IMR-90 (cell line): ENCODE measurements around the gene CXCL6. TPM values are rescaled to one million over a fixed set of nuclear protein-coding genes. Genes with fewer than 3 reads are reported as not detected.

Experiments used
- ATAC-seq: fragments of 200-7000 bp; cut with Tn5 transposase; 2 replicates; pipeline ENCODE4 v1.9.1; 2020; ENCODE audit warnings: low read depth, mild to moderate bottlenecking, moderate library complexity
- BruUV-seq: library from RNA; stranded (reverse); fragments of 400-500 nt; replicated peaks from 2 replicates; lab custom pipeline; 2021; lab: Mats Ljungman, UMichigan
- CTCF ChIA-PET: fragments of 300-600 bp; formaldehyde crosslinking; extraction: SDS; loops from one replicate; lab custom pipeline; 2021; ENCODE audit warnings: antibody characterized with exemption; lab: Yijun Ruan, JAX
- POLR2A ChIA-PET: fragments of 300-600 bp; sonication (Branson Sonifier 250); formaldehyde crosslinking; loops from one replicate; lab custom pipeline; 2022; ENCODE audit warnings: antibody characterized with exemption; ENCODE audit not compliant: unreplicated experiment; lab: Charles Lee
- DNase-seq: peaks from one replicate; pipeline ENCODE4 v3.0.0; 2013
- H2AFZ ChIP-seq: replicated peaks from 2 replicates; pipeline ENCODE3; 2013; ENCODE audit warnings: low read length, mild to moderate bottlenecking; ENCODE audit not compliant: poor library complexity
- H2AK5ac ChIP-seq: 2 replicates; pipeline ENCODE4 v1.6.1; 2013; ENCODE audit warnings: low read depth, low read length, inconsistent platforms
- H2AK9ac ChIP-seq: replicated peaks from 2 replicates; pipeline ENCODE3; 2013; ENCODE audit warnings: mild to moderate bottlenecking, low read depth, low read length, moderate library complexity; ENCODE audit not compliant: poor library complexity
- H2BK120ac ChIP-seq: 2 replicates; pipeline ENCODE4 v1.6.1; 2013; ENCODE audit warnings: low read depth, low read length, inconsistent platforms
- H2BK15ac ChIP-seq: 3 replicates; pipeline ENCODE4 v1.6.1; 2013; ENCODE audit warnings: low read depth, low read length, inconsistent platforms
- H2BK20ac ChIP-seq: 2 replicates; pipeline ENCODE4 v1.6.1; 2013; ENCODE audit warnings: low read depth, mild to moderate bottlenecking, inconsistent platforms, low read length, moderate library complexity
- H2BK5ac ChIP-seq: 2 replicates; pipeline ENCODE4 v1.6.1; 2013; ENCODE audit warnings: mild to moderate bottlenecking, low read depth, low read length, inconsistent platforms; ENCODE audit not compliant: poor library complexity, severe bottlenecking
- H3K14ac ChIP-seq: replicated peaks from 2 replicates; pipeline ENCODE4 v1.6.1; 2013; ENCODE audit warnings: low read depth, low read length, inconsistent platforms
- H3K18ac ChIP-seq: 2 replicates; pipeline ENCODE4 v1.6.1; 2013; ENCODE audit warnings: low read depth, low read length, control low read depth
- H3K23ac ChIP-seq: 2 replicates; pipeline ENCODE4 v1.6.1; 2013; ENCODE audit warnings: low read depth, low read length, inconsistent platforms
- H3K27ac ChIP-seq: 2 replicates; pipeline ENCODE4 v1.5.1; 2013; ENCODE audit warnings: mild to moderate bottlenecking, control low read depth, low read length; ENCODE audit not compliant: insufficient read depth
- H3K27me3 ChIP-seq: 2 replicates; pipeline ENCODE4 v1.6.1; 2013; ENCODE audit warnings: low read length; ENCODE audit not compliant: control insufficient read depth, insufficient read depth
- H3K36me3 ChIP-seq: 2 replicates; pipeline ENCODE4 v1.6.1; 2013; ENCODE audit warnings: low read length, mixed read lengths; ENCODE audit not compliant: control insufficient read depth, insufficient read depth
- H3K4ac ChIP-seq: 2 replicates; pipeline ENCODE4 v1.6.1; 2013; ENCODE audit warnings: low read depth, low read length, inconsistent platforms
- H3K4me1 ChIP-seq: 2 replicates; pipeline ENCODE4 v1.6.1; 2013; ENCODE audit warnings: low read length, mixed read lengths; ENCODE audit not compliant: control insufficient read depth, insufficient read depth
- H3K4me2 ChIP-seq: 2 replicates; pipeline ENCODE4 v1.6.1; 2013; ENCODE audit warnings: low read depth, mild to moderate bottlenecking, control low read depth, low read length, moderate library complexity
- H3K4me3 ChIP-seq: 2 replicates; pipeline ENCODE4 v1.5.1; 2013; ENCODE audit warnings: low read depth, mild to moderate bottlenecking, control low read depth, low read length, moderate library complexity; ENCODE audit not compliant: insufficient read depth
- H3K56ac ChIP-seq: 2 replicates; pipeline ENCODE4 v1.6.1; 2013; ENCODE audit warnings: low read length, inconsistent platforms; ENCODE audit not compliant: insufficient read depth; ENCODE audit errors: extremely low read depth
- H3K79me1 ChIP-seq, 2 experiments: 2 replicates each; pipeline ENCODE4 v1.6.1; 2013; ENCODE audit warnings: low read length in 2 of 2, inconsistent platforms in 1 of 2, low read depth in 1 of 2
- H3K9ac ChIP-seq: 2 replicates; pipeline ENCODE4 v1.6.1; 2013; ENCODE audit warnings: low read depth, low read length, control low read depth
- H3K9me1 ChIP-seq: 2 replicates; pipeline ENCODE4 v1.6.1; 2013; ENCODE audit warnings: low read length, inconsistent platforms; ENCODE audit not compliant: insufficient read depth
- H3K9me3 ChIP-seq: 2 replicates; pipeline ENCODE4 v1.6.1; 2013; ENCODE audit warnings: low read length; ENCODE audit not compliant: control insufficient read depth, insufficient read depth
- H4K20me1 ChIP-seq: 2 replicates; pipeline ENCODE4 v1.6.1; 2013; ENCODE audit warnings: low read length, inconsistent platforms; ENCODE audit not compliant: insufficient read depth
- H4K5ac ChIP-seq: 2 replicates; pipeline ENCODE4 v1.6.1; 2013; ENCODE audit warnings: mild to moderate bottlenecking, low read depth, low read length, control low read depth
- H4K8ac ChIP-seq, 2 experiments: 2 replicates each; pipeline ENCODE4 v1.6.1; 2013; ENCODE audit warnings: low read depth in 2 of 2, low read length in 2 of 2, control low read depth in 1 of 2, inconsistent platforms in 1 of 2
- H4K91ac ChIP-seq: 2 replicates; pipeline ENCODE4 v1.6.1; 2013; ENCODE audit warnings: low read depth, low read length, inconsistent platforms; ENCODE audit not compliant: insufficient read depth
- BHLHE40 ChIP-seq: fragments of 150-350 bp; IDR thresholded peaks from 2 replicates; pipeline ENCODE4 v1.6.1; 2016; ENCODE audit warnings: mild to moderate bottlenecking, low read depth, low read length
- CEBPB ChIP-seq: IDR thresholded peaks from 2 replicates; pipeline ENCODE4 v1.6.1; 2012; ENCODE audit warnings: low read depth, low read length, improper control_type of control experiment
- CHD1 ChIP-seq: IDR thresholded peaks from 2 replicates; pipeline ENCODE4 v1.6.1; 2012; ENCODE audit warnings: low read depth, low read length, improper control_type of control experiment
- CTCF ChIP-seq: conservative IDR thresholded peaks from 2 replicates; pipeline ENCODE4 v1.5.1; 2012; ENCODE audit warnings: mild to moderate bottlenecking, low read depth, low read length, improper control_type of control experiment
- ELK1 ChIP-seq: fragments of 150-350 bp; IDR thresholded peaks from 2 replicates; pipeline ENCODE4 v1.6.1; 2016; ENCODE audit warnings: low read depth, mild to moderate bottlenecking, low read length, moderate library complexity, borderline replicate concordance
- FOS ChIP-seq: fragments of 150-350 bp; IDR thresholded peaks from 2 replicates; pipeline ENCODE4 v1.6.1; 2016; ENCODE audit warnings: low read depth, low read length
- MAFK ChIP-seq: IDR thresholded peaks from 2 replicates; pipeline ENCODE4 v1.6.1; 2012; ENCODE audit warnings: low read depth, low read length, improper control_type of control experiment
- MAZ ChIP-seq: IDR thresholded peaks from 2 replicates; pipeline ENCODE4 v1.6.1; 2012; ENCODE audit warnings: low read depth, mild to moderate bottlenecking, low read length, improper control_type of control experiment, moderate library complexity, borderline replicate concordance
- MXI1 ChIP-seq: IDR thresholded peaks from 2 replicates; pipeline ENCODE4 v1.6.1; 2012; ENCODE audit warnings: low read depth, mild to moderate bottlenecking, low read length, moderate library complexity, borderline replicate concordance
- NFE2L2 ChIP-seq: fragments of 150-350 bp; IDR thresholded peaks from 2 replicates; pipeline ENCODE4 v1.6.1; 2016; ENCODE audit warnings: low read depth, mild to moderate bottlenecking, low read length
- POLR2A ChIP-seq: IDR thresholded peaks from 2 replicates; pipeline ENCODE4 v1.6.1; 2012; ENCODE audit warnings: mild to moderate bottlenecking, low read depth, low read length
- RAD21 ChIP-seq: IDR thresholded peaks from 2 replicates; pipeline ENCODE4 v1.6.1; 2012; ENCODE audit warnings: low read length, improper control_type of control experiment
- RCOR1 ChIP-seq: IDR thresholded peaks from 2 replicates; pipeline ENCODE4 v1.6.1; 2012; ENCODE audit warnings: mild to moderate bottlenecking, low read length, improper control_type of control experiment; ENCODE audit not compliant: insufficient replicate concordance
- RFX5 ChIP-seq: IDR thresholded peaks from 2 replicates; pipeline ENCODE4 v1.8.0; 2012; ENCODE audit warnings: low read depth, mild to moderate bottlenecking, low read length, moderate library complexity
- SMC3 ChIP-seq: fragments of 150-350 bp; IDR thresholded peaks from 2 replicates; pipeline ENCODE4 v1.6.1; 2016; ENCODE audit warnings: low read depth, mild to moderate bottlenecking, antibody characterized with exemption, low read length, moderate library complexity
- USF2 ChIP-seq: fragments of 150-350 bp; IDR thresholded peaks from 2 replicates; pipeline ENCODE4 v1.6.1; 2017; ENCODE audit warnings: mild to moderate bottlenecking, antibody characterized with exemption, low read length, low read depth
- whole genome bisulfite sequencing, 2 experiments: methylation state at CpG; one replicate each; pipeline versions ENCODE4 v1.1.5 to v1.1.7; 2013; ENCODE audit warnings: missing lambda C conversion rate in 2 of 2; ENCODE audit not compliant: insufficient read length in 1 of 2; ENCODE audit errors: extremely low coverage in 2 of 2; 5-methylcytosine and 5-hydroxymethylcytosine counted together
- dilution Hi-C: fragments of 300-500 bp; cut with HindIII; formaldehyde crosslinking; loops from one replicate; pipeline ENCODE4 v1.14.3; 2018; ENCODE audit warnings: low sequenced_read_pairs; ENCODE audit not compliant: unreplicated experiment
- in situ Hi-C: fragments of 300-500 bp; cut with MboI; formaldehyde crosslinking; loops from 3 replicates; pipeline ENCODE4 v1.14.3; 2019; ENCODE audit warnings: low sequenced_read_pairs, inconsistent platforms, mixed read lengths
- intact Hi-C: fragments of 100-400 bp; cut with micrococcal nuclease; formaldehyde crosslinking; loops from 2 replicates; pipeline ENCODE4 v1.10.0; 2022
- polyA plus RNA-seq, 3 experiments: library from polyadenylated mRNA; depleted of rRNA; stranded (reverse); fragments of >200 nt; gene quantifications; 2 replicates each; pipeline ENCODE4 v1.2.3, GENCODE V29; 2012; ENCODE audit warnings: low replicate concordance in 1 of 3
- total RNA-seq: library from RNA; depleted of rRNA; stranded (reverse); fragments of >200 nt; gene quantifications from 2 replicates; pipeline ENCODE4 v1.2.3, GENCODE V29; 2012

Gene CXCL6
- total and polyA plus RNA-seq, 2 of the 4 experiments (the other 2 are of a cell fraction), result not detected

GRCh38 chr4:73815145-73815544 lies 21.3 kb upstream of the CXCL6 start:
- no peak overlapping the region for H3K9ac ChIP-seq
- no peak for TF ChIP-seq BHLHE40
- no peak for TF ChIP-seq FOS
- no peak for TF ChIP-seq MAFK
- TF ChIP-seq ELK1, result no peak
- no peak for TF ChIP-seq CHD1
- no peak for TF ChIP-seq RFX5
- no peak for TF ChIP-seq POLR2A
- no peak for TF ChIP-seq RCOR1
- no peak for TF ChIP-seq USF2
- no peak for TF ChIP-seq CTCF
- no peak for TF ChIP-seq MXI1
- no peak for TF ChIP-seq CEBPB
- TF ChIP-seq SMC3, result no peak
- TF ChIP-seq RAD21, result no peak
- TF ChIP-seq MAZ, result no peak
- TF ChIP-seq NFE2L2, result no peak
- H3K18ac ChIP-seq, result no peak overlapping the region
- no CpG with 5 or more reads among the region's 1 CpG for WGBS, 2 experiments
- H2BK15ac ChIP-seq, result no peak overlapping the region
- no peak overlapping the region for H2AK9ac ChIP-seq
- H3K23ac ChIP-seq, result no peak overlapping the region
- no peak overlapping the region for H3K4me2 ChIP-seq
- no peak overlapping the region for H4K91ac ChIP-seq
- H2BK5ac ChIP-seq, result no peak overlapping the region
- no peak overlapping the region for H2BK20ac ChIP-seq
- no TSS peak for BruUV-seq
- H4K20me1 ChIP-seq, result no peaks in the 10 kb centered on the region
- 0 out of 2 replicates have a peak, but pooled peaks cover 1% of the 10 kb centered on the region for H3K4me1 ChIP-seq
- H4K8ac ChIP-seq, result no peak overlapping the region
- ATAC-seq, result no peak
- H4K5ac ChIP-seq, result no peak overlapping the region
- no peaks in the 10 kb centered on the region for H3K9me3 ChIP-seq
- H3K56ac ChIP-seq, result no peak overlapping the region
- no peak overlapping the region for H3K4me3 ChIP-seq
- no peak overlapping the region for H3K27ac ChIP-seq
- H3K9me1 ChIP-seq, result no peaks in the 10 kb centered on the region
- no peaks in the 10 kb centered on the region for H3K36me3 ChIP-seq
- H2AFZ ChIP-seq, result no peak overlapping the region
- peak; percentile 43 for DNase-seq
- in situ Hi-C loops, result no loop called here
- H2AK5ac ChIP-seq, result 0 out of 2 replicates have a peak overlapping the region, but pooled peaks have one; percentile 3
- POLR2A ChIA-PET, result no interaction called here
- no peak overlapping the region for H3K14ac ChIP-seq
- no peak overlapping the region for H3K4ac ChIP-seq
- no peaks in the 10 kb centered on the region for H3K79me1 ChIP-seq
- peaks cover 2% of the 10 kb centered on the region; the same call in 1 of the 2 replicates for H3K27me3 ChIP-seq
- dilution Hi-C loops, result no loop called here
- H2BK120ac ChIP-seq, result no peak overlapping the region
- CTCF ChIA-PET, result no interaction called here
- intact Hi-C loops, result loop anchor here (5.0 kb wide), 1 partner anchor 38 kb away; no protein-coding TSS in a partner anchor
